Gastroesophageal sphincter (tissue), 3 donors: ENCODE results near the gene TMEM266.

Source experiments
- CTCF ChIP-seq, 4 experiments: fragments of 200-600 bp in 2 of 4; fragments of 450-650 bp in 2 of 4; sonication (generic) in 1 of 4; IDR thresholded peaks; one replicate each; pipeline ENCODE4 v1.5.1; 2017 to 2019; ENCODE audit warnings: antibody characterized with exemption in 4 of 4, mild to moderate bottlenecking in 2 of 4, moderate library complexity in 2 of 4
- POLR2A ChIP-seq, 2 donors: fragments of 450-650 bp; IDR thresholded peaks; one replicate each; pipeline ENCODE4 v1.6.1; 2017; ENCODE audit warnings: antibody characterized with exemption in 2 of 2, mild to moderate bottlenecking in 2 of 2, moderate library complexity in 1 of 2
- POLR2AphosphoS5 ChIP-seq: sonication (generic); formaldehyde crosslinking; IDR thresholded peaks from one replicate; pipeline ENCODE4 v1.6.1; 2017; ENCODE audit warnings: antibody characterized with exemption

- TF ChIP-seq CTCF (IDR thresholded peaks at IDR 0.05), result no peak
- no peak for TF ChIP-seq POLR2A (IDR thresholded peaks at IDR 0.05)
- no peak for TF ChIP-seq POLR2AphosphoS5
Observed at GRCh38 chr15:76071806-76072205, 12.0 kb downstream of the TMEM266 start.
